Measurements from ENCODE around the gene MTRR.

The MTRR gene

GRCh38 chr5:7868773-7869473 lies at the start of gene MTRR, which contains the start of gene FASTKD3:
TSS of gene MTRR (plus strand) at chr5:7869148. CDS start at chr5:7870795, 1,647 bp downstream.
TSS of gene FASTKD3 (minus strand) at chr5:7869031. CDS start at chr5:7868083, 948 bp downstream.
- peak; percentile 93 for DNase-seq

DNA sequence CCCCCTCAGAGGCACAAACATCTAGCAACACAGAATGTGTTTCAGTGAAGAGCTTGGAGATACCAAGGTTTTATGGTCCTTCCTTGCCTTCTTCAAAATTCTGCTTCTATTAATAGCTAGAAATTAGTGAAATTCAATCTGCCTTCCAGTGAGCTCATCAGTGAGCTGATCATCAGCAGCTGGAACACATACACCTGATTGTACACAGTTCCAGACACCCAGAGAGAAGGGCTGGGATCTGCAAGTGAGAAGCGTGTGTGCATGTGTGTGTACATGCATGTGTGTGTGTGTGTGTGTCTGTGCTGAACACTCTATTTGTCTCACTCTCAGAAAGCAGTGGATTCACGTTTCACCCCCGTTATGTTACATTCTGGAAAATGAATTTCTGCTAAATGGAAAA lies 46.5 kb upstream of the MTRR start:
- no peak for DNase-seq

DNA sequence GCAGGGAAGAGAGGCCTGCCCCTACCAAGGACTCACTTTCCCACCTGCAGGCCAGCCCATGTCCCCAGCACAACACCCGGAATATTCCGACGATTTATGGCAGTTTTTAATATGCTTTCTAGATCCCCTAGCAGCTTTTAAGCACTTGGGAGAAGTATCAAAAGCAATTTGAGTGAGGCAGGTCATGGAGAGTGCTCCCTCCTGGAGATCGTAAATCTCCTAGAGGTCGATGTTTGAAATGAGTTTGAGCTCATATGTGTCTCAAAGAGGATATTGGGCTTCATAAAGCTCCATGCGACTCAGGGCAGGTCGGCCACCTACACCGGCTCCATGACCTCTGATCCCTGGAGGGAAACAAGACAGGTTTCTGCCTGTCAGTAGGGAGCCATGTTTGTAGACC lies 45.4 kb upstream of the MTRR start:
- DNase-seq = no peak

DNA sequence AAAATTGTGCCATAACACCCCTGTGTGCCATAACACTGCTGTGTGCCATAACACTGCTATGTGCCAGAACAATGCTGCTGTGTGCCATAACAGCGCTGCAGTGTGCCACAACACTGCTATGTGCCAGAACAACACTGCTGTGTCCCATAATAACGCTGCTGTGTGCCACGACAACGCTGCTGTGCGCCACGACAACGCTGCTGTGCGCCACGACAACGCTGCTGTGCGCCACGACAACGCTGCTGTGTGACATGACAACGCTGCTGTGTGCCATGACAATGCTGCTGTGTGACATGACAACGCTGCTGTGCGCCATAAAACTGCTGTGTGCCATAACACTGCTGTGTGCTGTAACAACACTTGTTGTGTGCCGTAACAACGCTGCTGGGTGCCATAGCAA lies 44.0 kb upstream of the MTRR start:
- no peak for DNase-seq

DNA sequence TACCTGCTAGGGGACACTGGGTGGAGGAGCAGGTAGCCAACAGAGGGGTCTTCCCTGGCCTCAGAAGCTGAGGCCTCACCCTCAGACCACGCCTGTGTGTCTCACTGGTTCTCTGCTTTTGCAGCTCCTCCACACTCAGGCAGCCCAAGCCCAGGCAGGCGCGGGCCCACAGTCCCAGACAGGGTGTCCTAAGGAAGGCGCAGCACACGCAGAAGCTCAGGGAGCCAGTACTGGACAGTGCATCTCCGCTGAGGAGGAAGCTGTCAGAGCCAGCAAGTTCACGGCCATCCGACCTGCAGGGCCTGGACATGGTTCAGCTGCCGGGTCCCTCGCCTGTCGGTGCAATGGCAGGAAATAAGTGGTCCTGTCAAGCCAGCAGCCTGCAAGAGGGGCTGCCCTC lies 43.3 kb upstream of the MTRR start:
- no peak for DNase-seq

DNA sequence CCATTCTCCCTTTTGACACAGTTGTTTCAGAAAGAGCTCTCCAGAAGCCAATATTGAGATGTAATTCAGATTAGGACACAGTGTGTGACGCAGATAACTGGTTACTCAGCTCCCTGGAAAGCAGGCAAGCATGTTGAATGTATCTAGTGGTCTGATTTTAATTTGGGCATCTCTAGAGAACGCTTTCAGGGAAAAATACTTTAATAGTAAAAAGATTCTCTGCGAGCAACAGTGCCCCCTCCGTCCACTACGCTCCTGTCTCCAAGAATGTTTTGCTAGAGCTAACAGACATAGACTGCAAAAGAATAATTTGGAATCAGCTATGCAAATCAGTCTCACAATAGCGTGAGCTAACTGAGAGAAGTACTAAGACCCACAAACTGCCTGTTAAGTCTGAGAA lies 41.3 kb upstream of the MTRR start:
- no peak for DNase-seq

DNA sequence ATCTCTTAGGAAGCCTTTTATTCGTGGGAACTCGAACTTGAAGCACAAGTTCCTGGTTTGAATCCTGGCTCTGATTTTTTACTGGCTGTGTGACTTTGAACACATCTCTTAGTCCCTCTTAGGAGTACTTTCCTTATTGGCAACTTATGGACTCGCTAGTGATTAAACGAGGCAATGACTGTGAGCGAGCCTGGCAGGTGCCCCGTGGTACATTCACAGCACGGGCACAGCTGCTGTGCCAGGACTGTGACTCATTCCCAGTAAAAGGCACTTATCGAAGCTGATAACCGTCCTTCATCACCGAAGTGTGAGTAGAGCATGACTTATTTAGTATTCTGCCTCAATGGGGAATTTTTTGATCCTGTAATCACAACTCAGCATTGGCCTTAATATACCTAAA lies 40.7 kb upstream of the MTRR start:
- no peak for DNase-seq

GRCh38 chr5:7834982-7835381 lies 34.0 kb upstream of the MTRR start:
- DNase-seq = no peak

GRCh38 chr5:7837403-7837802 lies 31.5 kb upstream of the MTRR start:
- no peak for DNase-seq

DNA sequence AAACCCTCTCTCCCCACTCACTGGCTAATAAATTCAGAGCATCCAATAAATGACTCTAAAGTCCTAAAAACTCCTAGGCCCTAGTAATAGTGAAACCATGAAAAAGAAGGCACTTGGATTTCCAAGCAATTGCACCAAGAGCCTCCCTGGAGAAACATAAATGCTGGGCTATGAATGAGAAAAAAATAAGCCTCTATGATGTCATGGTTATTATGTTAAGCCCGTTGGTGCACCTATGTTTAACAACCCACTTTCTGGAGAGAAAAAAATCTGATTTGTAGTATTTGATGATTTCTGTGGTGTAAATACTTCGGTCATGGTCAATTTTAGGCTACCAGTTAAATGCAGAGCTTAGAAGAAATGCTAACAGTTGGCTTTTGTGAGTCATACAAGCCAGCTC lies 26.4 kb upstream of the MTRR start:
- DNase-seq = no peak

- DNase-seq = no peak
These were observed 24.0 kb upstream of the MTRR start for GRCh38 chr5:7844901-7845300.

DNA sequence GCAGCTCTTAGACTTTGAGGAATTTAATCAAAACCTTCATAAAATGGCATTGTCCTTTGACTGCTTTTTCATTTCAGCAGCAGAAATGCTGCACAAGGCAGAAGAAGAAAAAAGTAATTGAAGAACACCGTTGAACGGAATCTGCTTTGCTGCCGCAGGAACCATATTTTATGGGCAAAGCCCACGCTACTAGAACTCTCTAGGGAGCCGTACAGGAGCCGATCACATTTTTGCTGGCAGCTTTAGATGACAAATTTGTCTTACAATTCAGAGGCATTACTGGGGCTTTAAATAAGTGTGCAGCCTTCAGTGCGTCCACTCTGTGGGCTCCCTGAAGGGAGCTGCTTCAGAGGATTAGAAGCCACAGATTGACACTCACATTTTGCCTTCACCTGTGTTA lies 23.4 kb upstream of the MTRR start:
- no peak for DNase-seq

- DNase-seq = no peak
These were observed 22.6 kb upstream of the MTRR start for GRCh38 chr5:7846327-7846726.

GRCh38 chr5:7848296-7848695 lies 20.7 kb upstream of the MTRR start:
- no peak for DNase-seq

- DNase-seq = no peak
These were observed 19.1 kb upstream of the MTRR start for GRCh38 chr5:7849681-7850394.

- DNase-seq = no peak
These were observed 18.3 kb upstream of the MTRR start, which contains the start of gene CFAP90 for GRCh38 chr5:7850395-7851239. TSS of gene CFAP90 (minus strand) at chr5:7851133. CDS start at chr5:7851021, 112 bp downstream.

DNA sequence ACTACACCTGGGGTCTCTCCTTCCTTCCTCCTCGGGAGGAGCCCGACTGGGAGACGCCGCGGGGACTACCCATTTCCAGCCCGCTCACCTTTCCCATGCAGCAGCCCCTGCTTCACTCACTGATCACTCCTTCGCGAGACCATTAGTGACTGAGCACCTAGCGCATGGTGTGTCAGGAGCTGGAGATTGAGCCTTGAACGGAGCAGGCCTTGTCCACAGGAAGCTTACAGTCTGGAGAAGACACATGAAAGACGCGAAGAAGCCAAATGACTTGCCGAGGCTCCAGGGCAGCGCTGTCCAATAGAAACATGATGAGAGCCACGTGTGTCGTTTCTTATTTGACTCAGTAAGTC lies 17.7 kb upstream of the MTRR start:
- DNase-seq = no peak

GRCh38 chr5:7851617-7852289 lies 17.2 kb upstream of the MTRR start:
- no peak for DNase-seq

DNA sequence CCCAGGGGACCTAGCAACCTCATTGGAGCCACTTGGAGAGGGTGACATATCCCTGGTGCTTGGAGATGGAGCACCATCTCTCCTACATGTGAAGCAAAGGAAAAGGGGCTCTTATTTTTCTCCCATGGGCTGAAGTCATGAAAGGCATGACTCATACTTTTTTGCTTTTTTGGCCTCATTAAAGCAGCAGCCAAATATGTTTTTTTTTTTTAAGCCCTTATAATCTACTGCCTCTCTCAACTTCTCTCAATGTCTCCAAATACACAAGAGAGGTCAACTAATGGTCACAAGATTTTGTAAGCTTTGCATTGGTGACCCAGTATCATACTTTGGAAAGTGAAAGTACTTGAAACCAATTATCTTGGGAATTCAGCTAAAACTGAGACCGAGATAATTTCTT lies 16.4 kb upstream of the MTRR start:
- DNase-seq = no peak

DNA sequence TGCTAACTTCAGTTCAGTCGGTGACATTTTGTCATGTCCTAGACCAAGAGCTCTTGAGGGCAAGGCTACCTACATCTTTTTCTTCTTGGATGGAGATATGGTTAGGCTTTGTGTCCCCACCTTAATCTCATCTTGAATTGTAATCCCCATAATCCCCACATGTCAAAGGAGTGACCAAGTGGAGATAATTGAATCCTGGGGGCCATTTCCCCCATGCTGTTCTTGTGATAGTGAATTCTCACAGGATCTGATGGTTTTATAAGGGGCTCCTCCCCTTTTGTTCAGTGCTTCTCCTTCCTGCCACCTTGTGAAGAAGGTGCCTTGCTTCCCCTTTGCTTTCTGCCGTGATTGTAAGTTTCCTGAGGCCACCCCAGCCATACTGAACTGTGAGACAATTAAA lies 16.0 kb upstream of the MTRR start:
- no peak for DNase-seq

DNA sequence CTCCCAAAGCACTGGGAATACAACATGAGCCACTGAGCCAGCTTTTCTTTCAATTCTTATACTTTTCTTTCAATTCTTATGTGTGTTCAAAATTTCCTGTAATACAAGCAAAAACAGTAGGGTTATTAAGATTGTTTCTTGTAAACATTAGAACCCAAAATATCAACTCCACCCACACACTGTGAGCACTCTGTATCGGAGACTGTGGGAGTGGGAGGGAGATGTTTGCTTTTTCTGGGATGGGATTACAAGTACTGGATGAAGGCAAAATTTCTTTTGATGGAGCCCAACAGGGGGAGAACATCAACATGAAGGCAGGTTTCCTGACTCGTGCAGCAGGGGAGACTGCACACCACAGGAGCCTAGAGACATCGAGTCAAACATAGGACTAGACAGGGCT lies 13.3 kb upstream of the MTRR start:
- DNase-seq = no peak

DNA sequence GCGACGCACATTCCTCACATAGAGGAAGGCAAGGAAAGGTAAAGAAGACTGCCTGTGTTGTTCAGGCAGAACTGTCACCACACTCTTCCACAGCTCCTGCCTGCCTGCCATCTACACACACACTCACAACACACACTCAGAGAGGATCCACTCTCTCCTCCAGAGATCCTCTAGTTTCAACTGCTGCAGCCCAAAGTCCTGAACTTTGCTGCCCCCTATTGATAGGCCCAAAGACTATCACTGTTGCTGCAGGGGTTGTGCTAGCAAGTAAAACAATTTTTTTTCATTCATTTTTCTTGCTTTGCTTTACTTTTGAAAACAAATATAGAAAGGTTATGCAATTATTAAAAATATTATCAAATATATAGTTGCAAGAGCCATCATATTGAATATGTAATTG lies 12.1 kb upstream of the MTRR start:
- peak; percentile 78 for DNase-seq

GRCh38 chr5:7857361-7857760 lies 11.6 kb upstream of the MTRR start:
- no peak for DNase-seq
